Measurements from ENCODE around the gene AK9. TPM values are rescaled to one million over a fixed set of nuclear protein-coding genes. Genes with fewer than 3 reads are reported as not detected.

Gene AK9
- total and polyA plus RNA-seq, 2 of the 8 experiments (the other 6 are each of a cell fraction or from before 2014, with no cell fraction given), result 1.8 to 2.2 TPM

GRCh38 chr6:109498936-109499335 is 192.1 kb downstream of the AK9 start:
- no peaks in the 10 kb centered on the region for H3K27me3 ChIP-seq (replicated peaks in 1 of 4; ENCODE audit: control insufficient read depth in 3 of 4, extremely low read depth in 1 of 4, insufficient read depth in 3 of 4, low read length in 3 of 4)

More at GRCh38 chr6:109498936-109499335, 192.1 kb downstream of the AK9 start:
- Histone ChIP-seq H3K36me3 (ENCODE audit: control insufficient read depth in 2 of 4, insufficient read depth in 4 of 4, low read length in 3 of 4) (no peaks in the 10 kb centered on the region), H3K56ac (replicated peaks; ENCODE audit: insufficient read length, low read depth, low read length) (no peak overlapping the region), H3K18ac (ENCODE audit: extremely low read depth, low read length) (no peak overlapping the region), H4K5ac (ENCODE audit: insufficient read length, low read depth, low read length) (no peak overlapping the region), H2BK20ac (ENCODE audit: low read length) (no peak overlapping the region), H3K27ac (ENCODE audit: low read depth, low read length) (no peak overlapping the region), H3K4ac (replicated peaks; ENCODE audit: insufficient read length, low read depth, low read length) (no peak overlapping the region), H3K14ac (ENCODE audit: insufficient read length) (no peak overlapping the region), H2BK5ac (ENCODE audit: low read depth, low read length) (no peak overlapping the region), H3K4me3 (ENCODE audit: extremely low read depth in 1 of 4, insufficient read depth in 2 of 4, low read depth in 3 of 4, low read length in 4 of 4) (no peak overlapping the region), H3K79me1 (ENCODE audit: low read depth, low read length) (no peaks in the 10 kb centered on the region), H3K4me1 (replicated peaks in 1 of 4; ENCODE audit: control insufficient read depth in 3 of 4, insufficient read depth in 4 of 4, low read length in 3 of 4) (peaks cover 4 to 16% (median 8%) of the 10 kb centered on the region in 4 experiments), H2AFZ (ENCODE audit: low read length) (no peak overlapping the region), H2AK5ac (ENCODE audit: low read depth, low read length) (no peak overlapping the region), H2BK15ac (ENCODE audit: low read length) (no peak overlapping the region), H3K23me2 (ENCODE audit: low read depth, low read length) (no peaks in the 10 kb centered on the region; the same call in 1 of the 2 replicates), H3K79me2 (ENCODE audit: control insufficient read depth in 1 of 2, insufficient read depth in 2 of 2, low read length in 2 of 2) (no peaks in the 10 kb centered on the region), H4K20me1 (replicated peaks in 1 of 2; ENCODE audit: control insufficient read depth in 1 of 2, insufficient read depth in 2 of 2, low read length in 2 of 2) (no peaks in the 10 kb centered on the region), H3K4me2 (ENCODE audit: insufficient read depth in 1 of 2, low read depth in 2 of 2, low read length in 2 of 2) (no peak overlapping the region), H3K9ac (replicated peaks in 1 of 4; ENCODE audit: extremely low read depth in 1 of 4, low read depth in 3 of 4, low read length in 3 of 4) (no peak overlapping the region), H2BK120ac (replicated peaks; ENCODE audit: low read depth, low read length) (no peak overlapping the region), H4K8ac (ENCODE audit: extremely low read depth, insufficient read depth, low read length) (no peak overlapping the region), H3K23ac (ENCODE audit: insufficient read length) (no peak overlapping the region), H2BK12ac (ENCODE audit: low read depth, low read length) (no peak overlapping the region), H4K91ac (replicated peaks; ENCODE audit: insufficient read length, low read length) (no peak overlapping the region), H3K9me3 (ENCODE audit: insufficient read depth in 2 of 2, low read depth in 1 of 2, low read length in 1 of 2) (no peaks in the 10 kb centered on the region)
- FAIRE-seq (no peak), DNase-seq (ENCODE audit: low read depth in 1 of 2, low spot score in 2 of 2) (no peak)
- POLR2A ChIA-PET (ENCODE audit: partially characterized antibody), result no interaction called here
- CTCF ChIA-PET (ENCODE audit: partially characterized antibody), result no interaction called here
- 81% methylated on average over 2 of the region's 2 CpGs; no CpG with 5 or more reads in 1 of the 2 experiments for WGBS, 2 experiments (ENCODE audit: extremely low coverage in 1 of 2, insufficient coverage in 1 of 2, insufficient read length in 1 of 2, insufficient replicate concordance in 2 of 2, low coverage in 1 of 2, low lambda C conversion rate in 2 of 2, missing lambda C conversion rate in 1 of 2)
- TF ChIP-seq YY1 (IDR thresholded peaks at IDR 0.05; ENCODE audit: low read depth, low read length) (no peak), NANOG (IDR thresholded peaks at IDR 0.05; ENCODE audit: insufficient read depth, low read depth, low read length, poor library complexity, severe bottlenecking) (no peak)
